Measurements from ENCODE around the gene MAP3K7. TPM values are rescaled to one million over a fixed set of nuclear protein-coding genes. Genes with fewer than 3 reads are reported as not detected.

MAP3K7 gene
- total and polyA plus RNA-seq, 4 experiments from 2014 or later: 18.8 to 34.1 (median 28.9) TPM

- H3K27me3 Mint-ChIP-seq: peaks cover 26 to 53% of the 10 kb centered on the region in 2 donors
- ChIA-PET POLR2A (ENCODE audit: partially characterized antibody) (interaction anchor here (0.9 kb wide), 1 partner anchor 24 kb away, joined by 3 read pairs; no protein-coding TSS in a partner anchor), CTCF (ENCODE audit: partially characterized antibody) (no interaction called here)
- H3K4me1 Mint-ChIP-seq: peaks cover 8 to 12% (median 11%) of the 10 kb centered on the region in 4 donors
- Histone ChIP-seq H3K4me1 (ENCODE audit: insufficient read depth, low read length) (peaks cover 17% of the 10 kb centered on the region), H3K36me3 (ENCODE audit: insufficient read depth, low read length) (no peaks in the 10 kb centered on the region), H3K27ac (ENCODE audit: low read depth, low read length) (no peak overlapping the region), H3K27me3 (ENCODE audit: insufficient read depth, low read length) (peaks cover 28% of the 10 kb centered on the region), H3K9me3 (ENCODE audit: control insufficient read depth in 1 of 2, low read length in 2 of 2) (no peaks in the 10 kb centered on the region), H3K4me3 (ENCODE audit: low read length in 2 of 2) (peak overlapping the region in 1 of 2 donors; percentile 40)
- H3K4me3 Mint-ChIP-seq: peak overlapping the region; percentile 80 to 93 (median 88)
- peaks cover 0 to 3% (median 0%) of the 10 kb centered on the region in 8 donors for H3K9me3 Mint-ChIP-seq
- peak in 4 of 5 donors; percentile 9 to 33 (median 18) for DNase-seq
- H3K27ac Mint-ChIP-seq: peak overlapping the region in 2 of 7 donors; percentile 25 to 28
- no peaks in the 10 kb centered on the region for H3K36me3 Mint-ChIP-seq
- intact Hi-C loops (cut with micrococcal nuclease): no loop called here
Observed at GRCh38 chr6:90610751-90611542, 24.1 kb upstream of the MAP3K7 start.

DNA sequence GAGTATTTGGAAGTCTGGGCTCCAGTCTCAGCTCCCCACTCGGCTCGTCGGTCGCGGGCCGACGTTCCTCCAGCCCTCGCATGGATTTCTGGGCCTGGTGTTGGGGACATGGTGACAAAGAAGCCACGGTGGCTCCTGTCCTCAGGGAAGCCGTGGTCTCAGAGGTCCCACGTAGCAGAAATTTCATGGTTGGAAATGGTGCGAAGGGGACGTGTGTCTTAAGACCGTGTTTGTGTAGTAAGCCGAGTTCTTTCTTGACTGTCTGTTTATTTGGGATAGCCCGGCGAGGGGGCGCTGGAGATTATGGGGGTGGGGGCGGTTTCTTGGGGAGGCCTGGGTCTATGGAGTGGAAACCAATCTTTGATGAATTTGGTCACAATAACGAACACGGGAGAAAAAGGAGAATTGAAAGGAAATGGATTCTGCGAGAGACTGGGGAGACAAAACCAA, 23.5 kb upstream of the MAP3K7 start:
- no peak for DNase-seq
- Histone ChIP-seq H3K9me3 (ENCODE audit: control insufficient read depth in 1 of 2, low read length in 2 of 2) (no peaks in the 10 kb centered on the region), H3K27me3 (ENCODE audit: insufficient read depth, low read length) (peaks cover 28% of the 10 kb centered on the region), H3K4me1 (ENCODE audit: insufficient read depth, low read length) (peaks cover 17% of the 10 kb centered on the region), H3K27ac (ENCODE audit: low read depth, low read length) (no peak overlapping the region), H3K4me3 (ENCODE audit: low read length in 2 of 2) (peak overlapping the region in 1 of 2 donors; percentile 40), H3K36me3 (ENCODE audit: insufficient read depth, low read length) (no peaks in the 10 kb centered on the region)
- peaks cover 27 to 49% of the 10 kb centered on the region in 2 donors for H3K27me3 Mint-ChIP-seq
- peaks cover 0 to 3% (median 0%) of the 10 kb centered on the region in 8 donors for H3K9me3 Mint-ChIP-seq
- intact Hi-C loops (cut with micrococcal nuclease): no loop called here
- H3K36me3 Mint-ChIP-seq: no peaks in the 10 kb centered on the region
- H3K4me1 Mint-ChIP-seq: peaks cover 8 to 12% (median 11%) of the 10 kb centered on the region in 4 donors
- peak overlapping the region in 2 of 7 donors; percentile 25 to 28 for H3K27ac Mint-ChIP-seq
- H3K4me3 Mint-ChIP-seq: peak overlapping the region; percentile 76 to 93 (median 88)
- ChIA-PET CTCF (ENCODE audit: partially characterized antibody) (no interaction called here), POLR2A (ENCODE audit: partially characterized antibody) (interaction anchor here (0.9 kb wide), 1 partner anchor 23 kb away, joined by 3 read pairs; no protein-coding TSS in a partner anchor)

GRCh38 chr6:90605749-90606340, 19.0 kb upstream of the MAP3K7 start:
- DNase-seq: no peak
- Histone ChIP-seq H3K36me3 (ENCODE audit: insufficient read depth, low read length) (no peaks in the 10 kb centered on the region), H3K9me3 (ENCODE audit: control insufficient read depth in 1 of 2, low read length in 2 of 2) (no peaks in the 10 kb centered on the region), H3K4me3 (ENCODE audit: low read length in 2 of 2) (no peak overlapping the region), H3K4me1 (ENCODE audit: insufficient read depth, low read length) (peaks cover 8% of the 10 kb centered on the region), H3K27me3 (ENCODE audit: insufficient read depth, low read length) (peaks cover 9% of the 10 kb centered on the region), H3K27ac (ENCODE audit: low read depth, low read length) (no peak overlapping the region)
- peaks cover 4 to 8% (median 6%) of the 10 kb centered on the region in 4 donors for H3K4me1 Mint-ChIP-seq
- ChIA-PET POLR2A (ENCODE audit: partially characterized antibody) (no interaction called here), CTCF (ENCODE audit: partially characterized antibody) (no interaction called here)
- intact Hi-C loops (cut with micrococcal nuclease): no loop called here
- H3K36me3 Mint-ChIP-seq: no peaks in the 10 kb centered on the region
- peaks cover 18 to 47% of the 10 kb centered on the region in 2 donors for H3K27me3 Mint-ChIP-seq
- H3K9me3 Mint-ChIP-seq: peaks cover 0 to 3% (median 0%) of the 10 kb centered on the region in 8 donors
- no peak overlapping the region for H3K4me3 Mint-ChIP-seq
- no peak overlapping the region for H3K27ac Mint-ChIP-seq

DNA sequence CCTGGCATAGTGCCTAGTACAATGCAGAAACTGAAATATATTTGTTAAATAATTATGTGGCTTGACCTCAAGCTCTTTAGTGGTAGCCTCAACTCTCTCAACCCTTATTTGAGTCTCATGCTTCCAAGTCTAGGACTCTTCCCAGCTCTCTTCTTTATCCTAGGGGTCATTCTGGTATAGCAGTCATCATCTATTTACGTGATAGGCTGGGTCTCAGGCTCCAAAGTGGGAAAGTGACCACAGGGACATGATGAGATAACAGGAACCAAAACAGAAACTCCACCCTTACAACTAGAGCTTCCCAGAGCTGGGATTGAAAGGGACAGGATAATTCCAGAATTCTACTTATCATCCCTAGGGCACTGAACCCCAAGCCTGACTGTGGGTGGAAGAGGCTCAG, 17.7 kb upstream of the MAP3K7 start:
- H3K9me3 ChIP-seq (ENCODE audit: control insufficient read depth in 1 of 2, low read length in 2 of 2): no peaks in the 10 kb centered on the region
- no peaks in the 10 kb centered on the region for H3K9me3 Mint-ChIP-seq
- no peaks in the 10 kb centered on the region for H3K27me3 ChIP-seq (ENCODE audit: insufficient read depth, low read length)
- H3K4me1 Mint-ChIP-seq: no peaks in the 10 kb centered on the region
- intact Hi-C loops (cut with micrococcal nuclease): no loop called here
- CTCF ChIA-PET (ENCODE audit: partially characterized antibody): interaction anchor here (1.0 to 1.5 kb wide), 2 partner anchors 17 to 21 kb away, joined by 3 read pairs; no protein-coding TSS in a partner anchor
- DNase-seq: no peak
- H3K36me3 Mint-ChIP-seq: no peaks in the 10 kb centered on the region
- no peak overlapping the region for H3K4me3 ChIP-seq (ENCODE audit: low read length in 2 of 2)
- H3K27me3 Mint-ChIP-seq: peaks cover 12 to 37% of the 10 kb centered on the region in 2 donors
- no peak overlapping the region for H3K27ac ChIP-seq (ENCODE audit: low read depth, low read length)
- no peak overlapping the region for H3K4me3 Mint-ChIP-seq
- no peaks in the 10 kb centered on the region for H3K4me1 ChIP-seq (ENCODE audit: insufficient read depth, low read length)
- no peaks in the 10 kb centered on the region for H3K36me3 ChIP-seq (ENCODE audit: insufficient read depth, low read length)
- H3K27ac Mint-ChIP-seq: peak overlapping the region in 1 of 7 donors; percentile 3
- POLR2A ChIA-PET (ENCODE audit: partially characterized antibody): no interaction called here

- ChIA-PET POLR2A (ENCODE audit: partially characterized antibody) (no interaction called here), CTCF (ENCODE audit: partially characterized antibody) (no interaction called here)
- Histone ChIP-seq H3K4me3 (ENCODE audit: low read length in 2 of 2) (no peak overlapping the region), H3K27ac (ENCODE audit: low read depth, low read length) (no peak overlapping the region), H3K27me3 (ENCODE audit: insufficient read depth, low read length) (peaks cover 5% of the 10 kb centered on the region), H3K4me1 (ENCODE audit: insufficient read depth, low read length) (no peaks in the 10 kb centered on the region), H3K36me3 (ENCODE audit: insufficient read depth, low read length) (no peaks in the 10 kb centered on the region), H3K9me3 (ENCODE audit: control insufficient read depth in 1 of 2, low read length in 2 of 2) (no peaks in the 10 kb centered on the region)
- no peak for DNase-seq
- Mint-ChIP-seq H3K27me3 (peaks cover 23 to 41% of the 10 kb centered on the region in 2 donors), H3K36me3 (no peaks in the 10 kb centered on the region), H3K4me1 (no peaks in the 10 kb centered on the region), H3K9me3 (no peaks in the 10 kb centered on the region), H3K27ac (no peak overlapping the region), H3K4me3 (no peak overlapping the region)
- intact Hi-C loops (cut with micrococcal nuclease): no loop called here
Observed at GRCh38 chr6:90599151-90599550, 12.3 kb upstream of the MAP3K7 start.

- intact Hi-C loops (cut with micrococcal nuclease): no loop called here
- CTCF ChIA-PET (ENCODE audit: partially characterized antibody): no interaction called here
- Histone ChIP-seq H3K4me1 (ENCODE audit: insufficient read depth, low read length) (no peaks in the 10 kb centered on the region), H3K9me3 (ENCODE audit: control insufficient read depth in 1 of 2, low read length in 2 of 2) (no peaks in the 10 kb centered on the region), H3K4me3 (ENCODE audit: low read length in 2 of 2) (no peak overlapping the region), H3K36me3 (ENCODE audit: insufficient read depth, low read length) (no peaks in the 10 kb centered on the region), H3K27me3 (ENCODE audit: insufficient read depth, low read length) (peaks cover 5% of the 10 kb centered on the region), H3K27ac (ENCODE audit: low read depth, low read length) (no peak overlapping the region)
- Mint-ChIP-seq H3K4me1 (no peaks in the 10 kb centered on the region), H3K9me3 (no peaks in the 10 kb centered on the region), H3K36me3 (no peaks in the 10 kb centered on the region), H3K27me3 (peaks cover 27 to 41% of the 10 kb centered on the region in 2 donors), H3K4me3 (no peak overlapping the region), H3K27ac (no peak overlapping the region)
- no peak for DNase-seq
- POLR2A ChIA-PET (ENCODE audit: partially characterized antibody): no interaction called here
Observed at GRCh38 chr6:90598192-90598951, 11.5 kb upstream of the MAP3K7 start.
